ENCODE data around the gene PAM16.
A peak's percentile ranks its signal among the peaks of the same experiment; 100 is the strongest.

Gene PAM16

GRCh38 chr16:4372578-4373355 lies 21.6 kb upstream of the PAM16 start:
- H3K4me3 ChIP-seq (ENCODE audit: low read depth, low read length) = no peak overlapping the region
- no peaks in the 10 kb centered on the region for H3K36me3 ChIP-seq
- TF ChIP-seq, protein P1, sequence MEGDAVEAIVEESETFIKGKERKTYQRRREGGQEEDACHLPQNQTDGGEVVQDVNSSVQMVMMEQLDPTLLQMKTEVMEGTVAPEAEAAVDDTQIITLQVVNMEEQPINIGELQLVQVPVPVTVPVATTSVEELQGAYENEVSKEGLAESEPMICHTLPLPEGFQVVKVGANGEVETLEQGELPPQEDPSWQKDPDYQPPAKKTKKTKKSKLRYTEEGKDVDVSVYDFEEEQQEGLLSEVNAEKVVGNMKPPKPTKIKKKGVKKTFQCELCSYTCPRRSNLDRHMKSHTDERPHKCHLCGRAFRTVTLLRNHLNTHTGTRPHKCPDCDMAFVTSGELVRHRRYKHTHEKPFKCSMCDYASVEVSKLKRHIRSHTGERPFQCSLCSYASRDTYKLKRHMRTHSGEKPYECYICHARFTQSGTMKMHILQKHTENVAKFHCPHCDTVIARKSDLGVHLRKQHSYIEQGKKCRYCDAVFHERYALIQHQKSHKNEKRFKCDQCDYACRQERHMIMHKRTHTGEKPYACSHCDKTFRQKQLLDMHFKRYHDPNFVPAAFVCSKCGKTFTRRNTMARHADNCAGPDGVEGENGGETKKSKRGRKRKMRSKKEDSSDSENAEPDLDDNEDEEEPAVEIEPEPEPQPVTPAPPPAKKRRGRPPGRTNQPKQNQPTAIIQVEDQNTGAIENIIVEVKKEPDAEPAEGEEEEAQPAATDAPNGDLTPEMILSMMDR (IDR thresholded peaks at IDR 0.05; ENCODE audit: low read depth, low read length) = no peak
- DNase-seq = no peak
- H3K9me3 ChIP-seq (ENCODE audit: severe bottlenecking) = no peaks in the 10 kb centered on the region
- no peaks in the 10 kb centered on the region for H3K27me3 ChIP-seq (ENCODE audit: insufficient read depth, low read depth, severe bottlenecking)
- H3K27ac ChIP-seq = no peak overlapping the region

DNA sequence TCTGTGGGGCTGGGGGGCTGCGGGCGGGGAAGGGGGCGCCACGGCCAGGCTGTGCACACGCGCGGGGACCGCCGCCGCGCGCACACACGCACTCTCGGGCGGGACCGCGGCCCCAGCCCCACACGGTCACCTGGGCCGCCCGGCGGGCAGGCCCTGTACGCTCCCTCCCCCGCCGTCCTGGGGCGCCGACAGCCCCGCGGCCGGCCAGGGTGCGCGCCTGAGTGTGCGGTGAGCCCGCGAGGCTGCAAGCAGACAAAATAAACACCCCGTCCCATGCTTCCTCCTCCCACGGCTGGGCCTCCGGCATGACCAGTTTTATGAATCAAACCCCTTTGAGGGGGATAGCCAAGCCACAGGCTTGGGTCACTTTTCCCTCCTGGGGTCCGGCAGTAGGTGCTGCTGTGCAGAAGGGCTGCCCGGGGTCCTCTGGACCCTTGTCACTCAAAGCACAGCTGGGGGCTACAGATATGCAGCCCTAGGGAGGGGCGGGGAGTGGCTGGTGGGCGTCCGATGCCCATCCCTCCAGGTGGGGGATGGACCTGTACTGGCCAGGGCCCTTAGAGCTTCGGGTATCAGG lies 21.0 kb upstream of the PAM16 start:
- DNase-seq = no peak
- H3K9me3 ChIP-seq (ENCODE audit: severe bottlenecking) = no peaks in the 10 kb centered on the region
- TF ChIP-seq, protein P1 (IDR thresholded peaks at IDR 0.05; ENCODE audit: low read depth, low read length) = no peak
- no peaks in the 10 kb centered on the region for H3K27me3 ChIP-seq (ENCODE audit: insufficient read depth, low read depth, severe bottlenecking)
- no peak overlapping the region for H3K27ac ChIP-seq
- H3K4me3 ChIP-seq (ENCODE audit: low read depth, low read length) = no peak overlapping the region
- no peaks in the 10 kb centered on the region for H3K36me3 ChIP-seq

DNA sequence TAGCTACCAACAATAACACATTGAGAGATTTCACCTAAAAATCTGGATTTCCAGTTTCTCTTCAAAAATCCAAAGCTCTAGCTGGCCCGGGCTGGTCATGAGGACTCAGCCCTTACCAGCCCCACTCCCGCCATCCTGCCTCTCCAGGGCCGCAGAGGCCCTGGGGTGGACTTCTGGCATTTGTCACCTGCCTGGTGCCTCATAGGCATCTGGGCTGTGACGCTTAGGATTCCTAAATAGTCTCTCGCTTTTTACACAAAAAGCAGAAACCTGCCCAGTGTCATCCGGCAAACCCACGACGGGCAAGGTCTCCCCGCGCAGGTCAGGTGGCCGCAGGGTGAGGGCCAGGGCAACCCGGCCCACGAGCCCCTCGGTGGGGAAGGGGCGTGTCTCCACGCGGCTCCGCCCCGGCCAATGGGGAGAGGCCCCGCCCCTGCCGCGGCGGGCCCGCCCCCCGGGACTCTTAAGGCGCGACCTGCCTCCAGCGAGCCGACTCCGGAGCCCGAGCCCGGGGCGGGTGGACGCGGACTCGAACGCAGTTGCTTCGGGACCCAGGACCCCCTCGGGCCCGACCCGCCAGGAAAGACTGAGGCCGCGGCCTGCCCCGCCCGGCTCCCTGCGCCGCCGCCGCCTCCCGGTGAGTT lies 20.4 kb upstream of the PAM16 start, which contains the start of gene VASN:
Gene VASN, plus strand, starts transcription at position 492 of the 644 bp plus-strand sequence. CDS start 9,030 bp downstream, outside the sequence.
- TF ChIP-seq, protein P1 (IDR thresholded peaks at IDR 0.05; ENCODE audit: low read depth, low read length) = no peak
- Histone ChIP-seq H3K36me3 (no peaks in the 10 kb centered on the region), H3K4me3 (ENCODE audit: low read depth, low read length) (no peak within 1 kb of the TSS), H3K27ac (peak within 1 kb of the TSS; percentile 47), H3K9me3 (ENCODE audit: severe bottlenecking) (no peaks in the 10 kb centered on the region), H3K27me3 (ENCODE audit: insufficient read depth, low read depth, severe bottlenecking) (no peaks in the 10 kb centered on the region)
- no peak for DNase-seq

DNA sequence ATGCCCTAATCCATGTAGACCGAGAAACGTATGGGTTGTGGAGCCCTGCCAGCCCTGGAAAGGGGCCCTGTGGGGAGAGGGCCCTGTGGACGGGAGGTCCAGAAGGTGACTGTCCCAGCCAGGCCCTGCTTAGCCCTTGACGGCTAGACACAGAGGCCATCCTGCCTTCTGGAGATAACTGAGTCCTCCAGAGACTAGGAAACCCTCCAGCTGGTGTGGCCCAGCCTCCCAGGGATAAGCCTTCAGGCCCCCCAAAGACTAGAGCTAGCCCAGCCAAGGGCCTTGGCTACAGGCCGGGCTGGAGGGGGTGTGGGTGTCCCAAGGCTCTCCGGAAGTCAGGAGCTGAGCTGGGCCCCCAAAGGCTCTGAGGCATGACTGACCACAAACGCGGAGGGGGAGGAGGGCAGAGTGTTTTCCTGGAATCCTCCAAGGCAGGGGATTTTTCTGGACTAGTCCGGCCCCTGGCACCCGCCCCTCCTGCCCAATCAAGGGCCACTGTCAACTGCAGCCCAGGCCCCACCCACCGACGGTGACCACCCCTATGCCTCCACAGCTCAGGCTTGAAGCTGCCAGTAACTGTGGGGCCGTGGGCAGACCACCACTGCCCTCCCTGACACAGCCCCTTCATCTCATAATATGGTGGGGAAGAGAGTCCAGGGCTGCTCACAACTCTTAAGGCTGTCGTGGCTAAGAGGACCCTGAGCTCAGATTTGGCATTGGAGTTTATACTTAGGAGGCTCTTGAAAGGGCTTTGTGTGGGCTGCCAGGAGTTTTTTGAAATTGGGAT lies 19.6 kb upstream of the PAM16 start:
- peak; percentile 63 for DNase-seq
- no peaks in the 10 kb centered on the region for H3K27me3 ChIP-seq (ENCODE audit: insufficient read depth, low read depth, severe bottlenecking)
- TF ChIP-seq, protein P1 (IDR thresholded peaks at IDR 0.05; ENCODE audit: low read depth, low read length) = no peak
- peak overlapping the region; percentile 47 for H3K27ac ChIP-seq
- no peaks in the 10 kb centered on the region for H3K9me3 ChIP-seq (ENCODE audit: severe bottlenecking)
- no peaks in the 10 kb centered on the region for H3K36me3 ChIP-seq
- H3K4me3 ChIP-seq (ENCODE audit: low read depth, low read length) = no peak overlapping the region

- H3K4me3 ChIP-seq (ENCODE audit: low read depth, low read length) = no peak overlapping the region
- peak overlapping the region; percentile 47 for H3K27ac ChIP-seq
- no peak for DNase-seq
- TF ChIP-seq, protein P1 (IDR thresholded peaks at IDR 0.05; ENCODE audit: low read depth, low read length) = no peak
- H3K27me3 ChIP-seq (ENCODE audit: insufficient read depth, low read depth, severe bottlenecking) = no peaks in the 10 kb centered on the region
- H3K9me3 ChIP-seq (ENCODE audit: severe bottlenecking) = no peaks in the 10 kb centered on the region
- H3K36me3 ChIP-seq = no peaks in the 10 kb centered on the region
Measured at GRCh38 chr16:4370151-4370550, 19.0 kb upstream of the PAM16 start.

Data from WERI-Rb-1 (cell line).